ENCODE data around the gene SLC49A4. TPM values are rescaled to one million over a fixed set of nuclear protein-coding genes. Genes with fewer than 3 reads are reported as not detected.
A peak's percentile ranks its signal among the peaks of the same experiment; 100 is the strongest.

The SLC49A4 gene
- total and polyA plus RNA-seq, 2 of the 13 experiments (the other 11 are each of a cell fraction or from before 2014, with no cell fraction given), result 6.5 to 16.3 TPM

DNA sequence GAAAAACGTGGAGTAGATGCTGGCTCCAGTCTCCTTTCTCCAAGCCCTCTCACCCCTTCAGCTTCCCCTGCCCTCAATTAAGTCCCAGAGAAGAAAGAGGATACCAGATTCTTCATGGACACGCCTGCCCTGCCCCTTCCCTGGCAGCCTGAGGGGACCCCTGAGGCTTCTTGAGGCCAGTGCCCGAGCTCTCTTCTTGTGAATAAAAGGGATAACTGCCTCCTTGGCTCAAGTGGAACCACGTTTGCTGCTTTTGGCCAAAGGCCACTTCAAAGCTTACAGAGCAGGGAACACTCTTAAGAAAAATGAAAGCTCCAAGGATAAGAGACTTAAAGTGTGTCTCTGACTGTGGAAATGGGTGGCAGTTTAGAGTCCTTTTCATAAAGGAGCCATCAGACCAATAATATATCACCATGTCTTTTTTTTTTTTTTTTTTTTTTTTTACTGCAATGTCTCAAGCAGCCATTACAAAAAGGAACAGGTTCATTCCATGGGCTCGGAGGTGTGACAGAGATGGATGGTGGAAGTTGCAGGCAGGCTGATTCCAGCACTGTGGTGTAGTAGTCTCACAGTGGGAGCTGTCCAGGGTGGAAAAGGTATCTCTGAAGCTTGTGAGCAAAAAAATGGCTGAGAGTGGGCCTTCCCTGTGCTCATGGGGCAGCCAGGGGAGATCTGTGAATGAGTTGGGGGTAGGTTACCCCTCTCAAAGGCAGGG, 123.9 kb downstream of the SLC49A4 start:
- Histone ChIP-seq H3K4me3 (replicated peaks in 1 of 3; ENCODE audit: insufficient read depth in 1 of 3, low read depth in 2 of 3, low read length in 3 of 3) (no peak overlapping the region), H3K9me3 (ENCODE audit: low read length) (no peaks in the 10 kb centered on the region), H3K27ac (ENCODE audit: extremely low read length, insufficient read depth, low read length) (no peak overlapping the region), H4K20me1 (ENCODE audit: insufficient read depth, low read length) (no peaks in the 10 kb centered on the region), H3K9ac (ENCODE audit: insufficient read depth, low read depth, low read length) (no peak overlapping the region), H3K4me1 (ENCODE audit: insufficient read depth, low read length) (no peaks in the 10 kb centered on the region; the same call in 1 of the 2 replicates), H3K27me3 (ENCODE audit: control insufficient read depth in 1 of 2, insufficient read depth in 2 of 2, low read length in 2 of 2) (peaks cover 9 to 50% of the 10 kb centered on the region in 2 experiments; a peak in 4 of 5 replicates), H3K36me3 (replicated peaks in 1 of 2; ENCODE audit: control insufficient read depth in 1 of 2, insufficient read depth in 2 of 2, low read length in 2 of 2) (no peaks in the 10 kb centered on the region), H2AFZ (ENCODE audit: low read length) (no peak overlapping the region), H3K79me2 (ENCODE audit: insufficient read depth, low read length) (no peaks in the 10 kb centered on the region), H3K4me2 (ENCODE audit: low read depth, low read length) (no peak overlapping the region)
- POLR2A ChIA-PET, result no interaction called here
- in situ Hi-C loops (cut with HindIII; ENCODE audit: extremely low pct_ligation_motif_present, low pct_unique_long_range_greater_than_20kb), result no loop called here
- CTCF ChIA-PET (ENCODE audit: low intra/inter-chr PET ratio, low total read pairs), result no interaction called here
- no TSS peak for BruUV-seq (replicated peaks)
- 8% methylated on average over 5 of the region's 5 CpGs for WGBS (ENCODE audit: low lambda C conversion rate)
- no peak for FAIRE-seq
- TF ChIP-seq PCBP1 (IDR thresholded peaks at IDR 0.05; ENCODE audit: borderline replicate concordance, low read depth, low read length) (no peak), ZNF572 (CRISPR knock-in tag; IDR thresholded peaks at IDR 0.05) (peak; percentile 65; the same call in 1 of the 2 replicates), SP4 (CRISPR knock-in tag; IDR thresholded peaks at IDR 0.05) (no peak), ETS1 (CRISPR knock-in tag; IDR thresholded peaks at IDR 0.05) (no peak), MIER2 (CRISPR knock-in tag; IDR thresholded peaks at IDR 0.05) (peak; percentile 87), SMAD1 (CRISPR knock-in tag; IDR thresholded peaks at IDR 0.05; ENCODE audit: borderline replicate concordance, low read depth) (no peak)
- TF ChIP-seq, protein P1, sequence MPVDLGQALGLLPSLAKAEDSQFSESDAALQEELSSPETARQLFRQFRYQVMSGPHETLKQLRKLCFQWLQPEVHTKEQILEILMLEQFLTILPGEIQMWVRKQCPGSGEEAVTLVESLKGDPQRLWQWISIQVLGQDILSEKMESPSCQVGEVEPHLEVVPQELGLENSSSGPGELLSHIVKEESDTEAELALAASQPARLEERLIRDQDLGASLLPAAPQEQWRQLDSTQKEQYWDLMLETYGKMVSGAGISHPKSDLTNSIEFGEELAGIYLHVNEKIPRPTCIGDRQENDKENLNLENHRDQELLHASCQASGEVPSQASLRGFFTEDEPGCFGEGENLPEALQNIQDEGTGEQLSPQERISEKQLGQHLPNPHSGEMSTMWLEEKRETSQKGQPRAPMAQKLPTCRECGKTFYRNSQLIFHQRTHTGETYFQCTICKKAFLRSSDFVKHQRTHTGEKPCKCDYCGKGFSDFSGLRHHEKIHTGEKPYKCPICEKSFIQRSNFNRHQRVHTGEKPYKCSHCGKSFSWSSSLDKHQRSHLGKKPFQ (CRISPR knock-in tag; IDR thresholded peaks at IDR 0.05; ENCODE audit: insufficient replicate concordance), result no peak
- TF ChIP-seq, protein P2, sequence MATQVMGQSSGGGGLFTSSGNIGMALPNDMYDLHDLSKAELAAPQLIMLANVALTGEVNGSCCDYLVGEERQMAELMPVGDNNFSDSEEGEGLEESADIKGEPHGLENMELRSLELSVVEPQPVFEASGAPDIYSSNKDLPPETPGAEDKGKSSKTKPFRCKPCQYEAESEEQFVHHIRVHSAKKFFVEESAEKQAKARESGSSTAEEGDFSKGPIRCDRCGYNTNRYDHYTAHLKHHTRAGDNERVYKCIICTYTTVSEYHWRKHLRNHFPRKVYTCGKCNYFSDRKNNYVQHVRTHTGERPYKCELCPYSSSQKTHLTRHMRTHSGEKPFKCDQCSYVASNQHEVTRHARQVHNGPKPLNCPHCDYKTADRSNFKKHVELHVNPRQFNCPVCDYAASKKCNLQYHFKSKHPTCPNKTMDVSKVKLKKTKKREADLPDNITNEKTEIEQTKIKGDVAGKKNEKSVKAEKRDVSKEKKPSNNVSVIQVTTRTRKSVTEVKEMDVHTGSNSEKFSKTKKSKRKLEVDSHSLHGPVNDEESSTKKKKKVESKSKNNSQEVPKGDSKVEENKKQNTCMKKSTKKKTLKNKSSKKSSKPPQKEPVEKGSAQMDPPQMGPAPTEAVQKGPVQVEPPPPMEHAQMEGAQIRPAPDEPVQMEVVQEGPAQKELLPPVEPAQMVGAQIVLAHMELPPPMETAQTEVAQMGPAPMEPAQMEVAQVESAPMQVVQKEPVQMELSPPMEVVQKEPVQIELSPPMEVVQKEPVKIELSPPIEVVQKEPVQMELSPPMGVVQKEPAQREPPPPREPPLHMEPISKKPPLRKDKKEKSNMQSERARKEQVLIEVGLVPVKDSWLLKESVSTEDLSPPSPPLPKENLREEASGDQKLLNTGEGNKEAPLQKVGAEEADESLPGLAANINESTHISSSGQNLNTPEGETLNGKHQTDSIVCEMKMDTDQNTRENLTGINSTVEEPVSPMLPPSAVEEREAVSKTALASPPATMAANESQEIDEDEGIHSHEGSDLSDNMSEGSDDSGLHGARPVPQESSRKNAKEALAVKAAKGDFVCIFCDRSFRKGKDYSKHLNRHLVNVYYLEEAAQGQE (IDR thresholded peaks at IDR 0.05; ENCODE audit: borderline replicate concordance in 1 of 2, low read depth in 1 of 2, low read length in 2 of 2), result peak; percentile 46 to 91
- intact Hi-C loops (cut with micrococcal nuclease; ENCODE audit: unreplicated experiment), result no loop called here
- DNase-seq (ENCODE audit: low spot score), result no peak
- no peak for ATAC-seq

Measured in HepG2 (cell line).